ENCODE results near the gene DPP6.
A peak's percentile ranks its signal among the peaks of the same experiment; 100 is the strongest.

Gene DPP6

DNA sequence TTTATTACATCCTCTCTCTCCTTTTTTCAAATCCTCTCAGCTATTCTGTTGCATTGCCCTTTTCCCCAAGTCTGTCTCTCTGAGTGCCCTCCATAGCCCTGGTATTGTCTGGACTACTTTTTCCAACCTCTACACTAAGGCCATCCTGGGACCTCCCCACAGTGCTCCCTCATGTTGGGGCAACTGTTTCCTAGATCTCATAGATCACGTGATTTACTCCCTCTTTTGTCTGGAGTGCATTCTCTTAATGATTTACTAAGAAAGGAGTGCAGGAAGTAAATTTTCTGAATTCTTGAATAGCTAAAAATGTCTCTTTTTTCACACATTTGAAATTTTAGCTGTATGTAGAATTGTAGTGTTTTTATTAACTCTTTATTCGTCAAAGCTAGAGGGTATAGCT lies 733.7 kb downstream of the DPP6 start:
- no peak for ATAC-seq (ENCODE audit: low read depth)
- Histone ChIP-seq H3K27ac (ENCODE audit: poor library complexity, severe bottlenecking) (no peak overlapping the region), H3K9me3 (ENCODE audit: severe bottlenecking) (peaks cover 14% of the 10 kb centered on the region), H3K4me1 (ENCODE audit: insufficient read depth, poor library complexity, severe bottlenecking) (no peaks in the 10 kb centered on the region), H3K4me3 (ENCODE audit: severe bottlenecking) (no peak overlapping the region), H3K27me3 (ENCODE audit: insufficient read depth, poor library complexity, severe bottlenecking) (peaks cover 9% of the 10 kb centered on the region), H3K36me3 (ENCODE audit: low read depth) (no peaks in the 10 kb centered on the region)
- DNase-seq (ENCODE audit: low spot score) = no peak
- TF ChIP-seq, protein P1, sequence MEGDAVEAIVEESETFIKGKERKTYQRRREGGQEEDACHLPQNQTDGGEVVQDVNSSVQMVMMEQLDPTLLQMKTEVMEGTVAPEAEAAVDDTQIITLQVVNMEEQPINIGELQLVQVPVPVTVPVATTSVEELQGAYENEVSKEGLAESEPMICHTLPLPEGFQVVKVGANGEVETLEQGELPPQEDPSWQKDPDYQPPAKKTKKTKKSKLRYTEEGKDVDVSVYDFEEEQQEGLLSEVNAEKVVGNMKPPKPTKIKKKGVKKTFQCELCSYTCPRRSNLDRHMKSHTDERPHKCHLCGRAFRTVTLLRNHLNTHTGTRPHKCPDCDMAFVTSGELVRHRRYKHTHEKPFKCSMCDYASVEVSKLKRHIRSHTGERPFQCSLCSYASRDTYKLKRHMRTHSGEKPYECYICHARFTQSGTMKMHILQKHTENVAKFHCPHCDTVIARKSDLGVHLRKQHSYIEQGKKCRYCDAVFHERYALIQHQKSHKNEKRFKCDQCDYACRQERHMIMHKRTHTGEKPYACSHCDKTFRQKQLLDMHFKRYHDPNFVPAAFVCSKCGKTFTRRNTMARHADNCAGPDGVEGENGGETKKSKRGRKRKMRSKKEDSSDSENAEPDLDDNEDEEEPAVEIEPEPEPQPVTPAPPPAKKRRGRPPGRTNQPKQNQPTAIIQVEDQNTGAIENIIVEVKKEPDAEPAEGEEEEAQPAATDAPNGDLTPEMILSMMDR (IDR thresholded peaks at IDR 0.05; ENCODE audit: poor library complexity, severe bottlenecking) = no peak

DNA sequence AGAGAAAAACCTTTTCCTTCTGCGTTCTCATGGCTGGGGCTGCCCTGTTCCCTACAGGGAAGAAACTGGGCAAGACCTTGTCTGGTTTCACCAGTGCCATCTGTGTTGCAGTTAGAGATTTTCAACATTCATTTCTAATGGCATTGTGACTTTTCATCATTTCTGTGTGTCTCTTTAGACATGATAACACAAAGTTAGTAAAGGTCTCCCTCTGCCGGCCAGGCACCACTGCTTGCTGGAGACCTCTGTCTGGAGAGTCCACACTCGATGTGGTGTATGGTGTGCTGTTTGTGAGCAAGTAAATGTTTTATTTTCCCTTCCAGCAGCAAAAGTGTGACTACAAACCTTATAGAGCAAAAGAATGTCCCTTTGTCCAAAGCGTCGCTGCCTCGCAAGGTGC lies 737.2 kb downstream of the DPP6 start:
- no peaks in the 10 kb centered on the region for H3K36me3 ChIP-seq (ENCODE audit: low read depth)
- no peak overlapping the region for H3K27ac ChIP-seq (ENCODE audit: poor library complexity, severe bottlenecking)
- H3K4me1 ChIP-seq (ENCODE audit: insufficient read depth, poor library complexity, severe bottlenecking) = no peaks in the 10 kb centered on the region
- peaks cover 14% of the 10 kb centered on the region for H3K9me3 ChIP-seq (ENCODE audit: severe bottlenecking)
- no peak overlapping the region for H3K4me3 ChIP-seq (ENCODE audit: severe bottlenecking)
- peaks cover 18% of the 10 kb centered on the region for H3K27me3 ChIP-seq (ENCODE audit: insufficient read depth, poor library complexity, severe bottlenecking)
- ATAC-seq (ENCODE audit: low read depth) (peak; percentile 51; the same call in 2 of the 3 replicates), DNase-seq (ENCODE audit: low spot score) (no peak)
- TF ChIP-seq, protein P1 (IDR thresholded peaks at IDR 0.05; ENCODE audit: poor library complexity, severe bottlenecking) = peak; percentile 25

DNA sequence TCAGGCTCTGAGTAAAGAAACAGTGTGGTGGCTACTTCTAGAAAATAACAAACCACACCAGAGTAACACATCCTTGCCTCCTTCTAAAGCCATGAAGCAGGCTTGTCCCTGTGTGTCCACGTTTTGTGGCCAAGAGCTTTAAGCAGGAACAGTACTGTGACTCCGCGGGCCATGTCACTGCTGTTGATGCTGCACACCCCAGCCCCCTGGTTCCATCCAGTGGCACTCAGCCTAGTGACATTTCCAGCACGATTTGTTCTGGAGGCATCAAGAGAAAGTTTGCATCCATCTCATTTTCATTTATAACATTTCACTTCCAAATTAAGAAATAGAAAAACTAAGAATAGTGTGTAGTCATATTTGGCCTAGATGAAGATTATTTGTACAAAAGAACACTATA lies 739.4 kb downstream of the DPP6 start:
- ATAC-seq (ENCODE audit: low read depth) = no peak
- H3K4me3 ChIP-seq (ENCODE audit: severe bottlenecking) = no peak overlapping the region
- H3K27me3 ChIP-seq (ENCODE audit: insufficient read depth, poor library complexity, severe bottlenecking) = peaks cover 18% of the 10 kb centered on the region
- no peaks in the 10 kb centered on the region for H3K4me1 ChIP-seq (ENCODE audit: insufficient read depth, poor library complexity, severe bottlenecking)
- H3K27ac ChIP-seq (ENCODE audit: poor library complexity, severe bottlenecking) = no peak overlapping the region
- no peaks in the 10 kb centered on the region for H3K36me3 ChIP-seq (ENCODE audit: low read depth)
- TF ChIP-seq, protein P1 (IDR thresholded peaks at IDR 0.05; ENCODE audit: poor library complexity, severe bottlenecking) = no peak
- H3K9me3 ChIP-seq (ENCODE audit: severe bottlenecking) = peaks cover 4% of the 10 kb centered on the region
- DNase-seq (ENCODE audit: low spot score) = no peak

DNA sequence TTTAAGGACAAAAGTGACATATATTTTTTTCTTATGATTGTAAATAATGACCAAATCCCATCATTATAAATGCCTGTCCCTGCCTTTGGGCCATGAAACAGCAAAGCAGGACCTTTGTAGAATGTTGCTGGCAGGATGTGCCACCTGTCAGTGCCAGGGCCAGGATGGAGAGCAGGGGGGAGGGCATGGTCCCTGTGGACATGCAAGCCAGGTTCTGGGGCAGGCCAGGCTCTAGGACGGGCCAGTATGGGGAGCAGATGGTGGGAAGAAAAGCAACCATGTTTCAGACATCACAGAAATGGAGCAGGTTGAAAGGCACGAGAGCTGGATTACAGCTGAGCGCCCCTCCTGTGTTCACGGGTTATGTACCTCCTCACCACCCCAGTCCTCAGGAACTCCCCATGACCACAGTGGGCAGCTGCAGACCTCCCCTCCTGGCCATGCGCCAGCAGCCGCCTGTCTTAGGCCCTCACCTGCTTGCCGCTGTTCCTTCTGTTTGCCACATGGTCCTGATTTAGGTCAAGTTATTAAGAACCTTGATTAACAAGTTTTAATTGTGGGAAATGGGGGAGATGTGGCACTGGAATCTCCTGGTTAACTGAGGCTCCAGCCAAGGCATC lies 740.3 kb downstream of the DPP6 start:
- ATAC-seq (ENCODE audit: low read depth) (no peak), DNase-seq (ENCODE audit: low spot score) (no peak)
- Histone ChIP-seq H3K4me3 (ENCODE audit: severe bottlenecking) (no peak overlapping the region), H3K27ac (ENCODE audit: poor library complexity, severe bottlenecking) (no peak overlapping the region), H3K36me3 (ENCODE audit: low read depth) (no peaks in the 10 kb centered on the region), H3K27me3 (ENCODE audit: insufficient read depth, poor library complexity, severe bottlenecking) (peaks cover 12% of the 10 kb centered on the region), H3K4me1 (ENCODE audit: insufficient read depth, poor library complexity, severe bottlenecking) (no peaks in the 10 kb centered on the region), H3K9me3 (ENCODE audit: severe bottlenecking) (peaks cover 4% of the 10 kb centered on the region)
- TF ChIP-seq, protein P1 (IDR thresholded peaks at IDR 0.05; ENCODE audit: poor library complexity, severe bottlenecking) = no peak

DNA sequence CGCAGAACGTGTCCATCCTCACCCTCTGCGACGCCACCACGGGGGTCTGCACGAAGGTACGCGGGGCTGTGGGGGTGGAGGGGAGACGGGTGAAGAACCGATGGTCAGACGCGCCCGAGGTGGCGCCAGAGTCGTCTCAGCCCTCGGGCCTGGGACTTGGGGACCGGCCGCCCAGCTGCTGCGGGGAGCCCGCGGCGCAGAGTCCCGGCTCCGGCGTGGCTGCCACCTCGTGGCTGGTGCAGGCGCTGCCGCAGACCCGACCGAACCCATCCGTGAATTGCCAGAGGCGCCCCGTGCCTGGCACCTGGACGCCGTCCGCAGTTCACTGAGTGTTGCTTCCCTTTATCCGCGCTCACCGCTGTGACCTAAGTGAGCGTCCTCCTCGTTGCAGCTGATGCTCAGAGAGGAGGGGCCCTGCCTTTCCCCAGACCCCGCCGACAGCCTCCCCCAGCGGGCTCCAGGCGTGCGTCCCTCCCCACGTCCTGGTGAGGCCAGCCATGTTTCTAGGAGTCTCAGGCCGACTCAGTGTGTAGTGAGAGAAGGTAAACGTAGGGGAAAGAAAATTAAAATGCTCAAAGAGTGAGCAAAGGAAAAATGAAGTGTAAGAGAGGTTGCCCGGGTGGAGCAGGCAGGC lies 742.1 kb downstream of the DPP6 start:
- peak; percentile 66; the same call in 2 of the 3 replicates for ATAC-seq (ENCODE audit: low read depth)
- H3K36me3 ChIP-seq (ENCODE audit: low read depth) = no peaks in the 10 kb centered on the region
- no peaks in the 10 kb centered on the region for H3K4me1 ChIP-seq (ENCODE audit: insufficient read depth, poor library complexity, severe bottlenecking)
- H3K9me3 ChIP-seq (ENCODE audit: severe bottlenecking) = no peaks in the 10 kb centered on the region
- H3K27me3 ChIP-seq (ENCODE audit: insufficient read depth, poor library complexity, severe bottlenecking) = peaks cover 9% of the 10 kb centered on the region
- TF ChIP-seq, protein P1 (IDR thresholded peaks at IDR 0.05; ENCODE audit: poor library complexity, severe bottlenecking) = peak; percentile 42
- H3K27ac ChIP-seq (ENCODE audit: poor library complexity, severe bottlenecking) = no peak overlapping the region
- H3K4me3 ChIP-seq (ENCODE audit: severe bottlenecking) = peak overlapping the region; percentile 9
- no peak for DNase-seq (ENCODE audit: low spot score)

Data from RWPE2 (cell line).